ENCODE data around the gene CCDC88B. TPM values are rescaled to one million over a fixed set of nuclear protein-coding genes. Genes with fewer than 3 reads are reported as not detected.
A peak's percentile ranks its signal among the peaks of the same experiment; 100 is the strongest.

CCDC88B gene
- total RNA-seq, 1 experiment from 2014 or later = 3.6 TPM

GRCh38 chr11:64318766-64319761 lies 20.9 kb upstream of the CCDC88B start:
- peaks cover 70% of the 10 kb centered on the region for H3K36me3 Mint-ChIP-seq (ENCODE audit: insufficient read depth, unreplicated experiment)
- Histone ChIP-seq H3K27me3 (replicated peaks; ENCODE audit: control insufficient read depth, insufficient read depth, low read length) (no peaks in the 10 kb centered on the region), H3K9me3 (no peaks in the 10 kb centered on the region), H3K4me3 (ENCODE audit: low read depth, low read length) (peak overlapping the region; percentile 70), H3K36me3 (ENCODE audit: control insufficient read depth, insufficient read depth, low read length) (peaks cover 5% of the 10 kb centered on the region), H3K4me1 (peaks cover 21% of the 10 kb centered on the region)
- TSS peak; percentile 39 for BruUV-seq (replicated peaks)
- H3K27ac Mint-ChIP-seq (ENCODE audit: unreplicated experiment) = peak overlapping the region; percentile 97
- peaks cover 24% of the 10 kb centered on the region for H3K4me1 Mint-ChIP-seq (ENCODE audit: low read depth, unreplicated experiment)
- CTCF ChIA-PET = interaction anchor here (0.6 to 3.6 kb wide), 10 partner anchors 9 to 238 kb away, joined by 3 to 274 read pairs (median 17); partner anchors contain the start of genes CATSPERZ and ESRRA
- POLR2A ChIA-PET = interaction anchor here (2.1 to 2.6 kb wide), 3 partner anchors 14 to 460 kb away, joined by 5 to 86 read pairs (median 13); partner anchors contain the start of genes ESRRA and SF1
- H3K27me3 Mint-ChIP-seq (ENCODE audit: insufficient read depth, unreplicated experiment) = no peaks in the 10 kb centered on the region
- intact Hi-C loops (cut with micrococcal nuclease; ENCODE audit: unreplicated experiment) = loop anchor here (5.0 kb wide), 1 partner anchor 88 kb away; no protein-coding TSS in a partner anchor
- peak in 1 of 2 experiments; percentile 29 for DNase-seq
- no peaks in the 10 kb centered on the region for H3K9me3 Mint-ChIP-seq (ENCODE audit: unreplicated experiment)
- no peak for TF ChIP-seq CTCF (IDR thresholded peaks at IDR 0.05; ENCODE audit: insufficient read depth in 1 of 2, low read depth in 1 of 2, low read length in 1 of 2, severe bottlenecking in 1 of 2, unreplicated experiment in 1 of 2)
- H3K4me3 Mint-ChIP-seq (ENCODE audit: unreplicated experiment) = peak overlapping the region; percentile 84

GRCh38 chr11:64320556-64320955 lies 19.4 kb upstream of the CCDC88B start:
- ChIA-PET CTCF (interaction anchor here (0.6 to 1.5 kb wide), 2 partner anchors 34 to 1332 kb away, joined by 3 to 4 read pairs; no protein-coding TSS in a partner anchor), POLR2A (no interaction called here)
- Histone ChIP-seq H3K4me3 (ENCODE audit: low read depth, low read length) (no peak overlapping the region), H3K4me1 (peaks cover 21% of the 10 kb centered on the region), H3K9me3 (no peaks in the 10 kb centered on the region), H3K27me3 (replicated peaks; ENCODE audit: control insufficient read depth, insufficient read depth, low read length) (no peaks in the 10 kb centered on the region), H3K36me3 (ENCODE audit: control insufficient read depth, insufficient read depth, low read length) (peaks cover 1% of the 10 kb centered on the region)
- no TSS peak for BruUV-seq (replicated peaks)
- H3K4me3 Mint-ChIP-seq (ENCODE audit: unreplicated experiment) = peak overlapping the region; percentile 9
- DNase-seq = no peak
- no peaks in the 10 kb centered on the region for H3K27me3 Mint-ChIP-seq (ENCODE audit: insufficient read depth, unreplicated experiment)
- H3K9me3 Mint-ChIP-seq (ENCODE audit: unreplicated experiment) = no peaks in the 10 kb centered on the region
- intact Hi-C loops (cut with micrococcal nuclease; ENCODE audit: unreplicated experiment) = no loop called here
- no peak for TF ChIP-seq CTCF (IDR thresholded peaks at IDR 0.05; ENCODE audit: insufficient read depth in 1 of 2, low read depth in 1 of 2, low read length in 1 of 2, severe bottlenecking in 1 of 2, unreplicated experiment in 1 of 2)
- H3K4me1 Mint-ChIP-seq (ENCODE audit: low read depth, unreplicated experiment) = peaks cover 24% of the 10 kb centered on the region
- H3K27ac Mint-ChIP-seq (ENCODE audit: unreplicated experiment) = peak overlapping the region; percentile 34
- peaks cover 57% of the 10 kb centered on the region for H3K36me3 Mint-ChIP-seq (ENCODE audit: insufficient read depth, unreplicated experiment)

- TF ChIP-seq CTCF (IDR thresholded peaks at IDR 0.05; ENCODE audit: insufficient read depth in 1 of 2, low read depth in 1 of 2, low read length in 1 of 2, severe bottlenecking in 1 of 2, unreplicated experiment in 1 of 2) = no peak
- BruUV-seq (replicated peaks) = no TSS peak
- peaks cover 57% of the 10 kb centered on the region for H3K36me3 Mint-ChIP-seq (ENCODE audit: insufficient read depth, unreplicated experiment)
- no peaks in the 10 kb centered on the region for H3K27me3 Mint-ChIP-seq (ENCODE audit: insufficient read depth, unreplicated experiment)
- H3K27ac Mint-ChIP-seq (ENCODE audit: unreplicated experiment) = peak overlapping the region; percentile 34
- CTCF ChIA-PET = interaction anchor here (1.5 kb wide), 1 partner anchor 34 kb away, joined by 3 read pairs; no protein-coding TSS in a partner anchor
- peaks cover 21% of the 10 kb centered on the region for H3K4me1 ChIP-seq
- peaks cover 1% of the 10 kb centered on the region for H3K36me3 ChIP-seq (ENCODE audit: control insufficient read depth, insufficient read depth, low read length)
- no peaks in the 10 kb centered on the region for H3K9me3 Mint-ChIP-seq (ENCODE audit: unreplicated experiment)
- no peak for DNase-seq
- intact Hi-C loops (cut with micrococcal nuclease; ENCODE audit: unreplicated experiment) = no loop called here
- H3K4me3 Mint-ChIP-seq (ENCODE audit: unreplicated experiment) = no peak overlapping the region
- POLR2A ChIA-PET = no interaction called here
- no peaks in the 10 kb centered on the region for H3K9me3 ChIP-seq
- no peaks in the 10 kb centered on the region for H3K27me3 ChIP-seq (replicated peaks; ENCODE audit: control insufficient read depth, insufficient read depth, low read length)
- no peak overlapping the region for H3K4me3 ChIP-seq (ENCODE audit: low read depth, low read length)
- peaks cover 24% of the 10 kb centered on the region for H3K4me1 Mint-ChIP-seq (ENCODE audit: low read depth, unreplicated experiment)
Measured at GRCh38 chr11:64321026-64321425, 19.0 kb upstream of the CCDC88B start.

Measured in Caco-2 (cell line).